Right kidney (tissue), 1 donor: Measurements from ENCODE around the gene APC2.
A peak's percentile ranks its signal among the peaks of the same experiment; 100 is the strongest.
"Not testable (repeated sequence)": the region's sequence is repeated elsewhere in the genome, so short reads cannot be mapped to it uniquely, and the experiment has no call there.

Source experiments
- DNase-seq: peaks from one replicate; pipeline ENCODE4 v3.0.0-alpha.2; 2016

Gene APC2

DNA sequence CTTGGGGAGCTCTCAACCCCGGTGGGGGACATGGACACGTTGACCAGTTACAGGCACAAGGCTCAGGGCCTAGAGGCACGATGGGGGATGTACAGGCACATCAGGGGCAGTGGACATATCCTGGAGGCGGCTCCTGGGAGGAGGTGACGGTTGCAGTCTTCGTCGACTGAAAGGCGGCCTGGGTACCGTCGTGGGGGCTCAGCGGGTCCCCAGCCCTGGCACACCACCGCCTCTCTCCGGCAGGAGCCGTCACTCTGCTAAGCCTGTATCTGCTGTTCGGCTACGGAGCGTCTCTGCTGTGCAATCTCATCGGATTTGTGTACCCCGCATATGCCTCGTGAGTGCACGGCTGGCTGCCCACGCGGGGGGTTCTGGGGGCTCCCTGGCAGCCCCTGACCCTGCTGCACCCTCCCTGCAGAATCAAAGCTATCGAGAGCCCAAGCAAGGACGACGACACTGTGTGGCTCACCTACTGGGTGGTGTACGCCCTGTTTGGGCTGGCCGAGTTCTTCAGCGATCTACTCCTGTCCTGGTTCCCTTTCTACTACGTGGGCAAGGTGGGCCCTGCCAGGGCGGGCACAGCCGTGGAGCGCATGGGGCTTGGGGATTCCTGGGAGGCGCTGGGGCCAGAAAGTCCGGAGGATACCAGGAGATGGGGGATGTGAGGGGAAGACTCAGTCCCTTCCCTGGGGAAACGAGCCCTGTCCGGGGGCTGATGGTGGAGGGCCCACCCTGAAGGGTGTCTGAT lies 45.3 kb downstream of the APC2 start:
- DNase-seq = no peak

DNA sequence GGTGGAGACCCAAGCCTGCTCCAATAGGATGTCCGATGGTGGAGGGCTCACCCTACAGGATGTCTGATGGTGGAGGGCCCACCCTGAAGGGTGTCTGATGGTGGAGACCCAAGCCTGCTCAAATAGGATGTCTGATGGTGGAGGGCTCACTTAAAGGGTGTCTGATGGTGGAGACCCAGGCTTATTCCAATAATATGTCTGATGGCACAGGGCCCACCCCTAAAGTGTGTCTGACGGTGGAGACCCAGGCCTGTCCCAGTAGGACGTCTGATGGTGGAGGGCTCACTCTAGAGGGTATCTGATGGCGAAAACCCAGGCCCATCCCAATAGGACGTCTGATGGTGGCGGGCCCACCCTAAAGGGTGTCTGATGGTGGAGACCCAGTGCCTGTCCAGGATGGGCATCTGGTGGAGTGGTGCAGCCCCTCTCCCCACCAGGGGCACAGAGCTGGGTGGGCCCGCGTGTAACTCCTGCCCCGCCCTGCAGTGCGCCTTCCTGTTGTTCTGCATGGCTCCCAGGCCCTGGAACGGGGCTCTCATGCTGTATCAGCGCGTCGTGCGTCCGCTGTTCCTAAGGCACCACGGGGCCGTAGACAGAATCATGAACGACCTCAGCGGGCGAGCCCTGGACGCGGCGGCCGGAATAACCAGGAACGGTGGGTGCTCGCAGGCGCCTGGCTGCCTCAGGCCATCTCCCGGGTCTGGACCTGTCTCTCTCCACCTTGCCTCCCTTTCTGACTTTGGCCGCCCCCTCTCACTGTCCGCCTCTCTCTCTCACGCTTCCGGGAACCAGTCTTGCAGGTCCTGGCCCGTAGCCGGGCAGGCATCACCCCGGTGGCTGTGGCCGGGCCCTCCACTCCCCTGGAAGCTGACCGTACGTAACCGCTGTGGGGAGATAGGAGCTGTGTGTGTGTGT lies 46.1 kb downstream of the APC2 start:
- DNase-seq = no peak

DNA sequence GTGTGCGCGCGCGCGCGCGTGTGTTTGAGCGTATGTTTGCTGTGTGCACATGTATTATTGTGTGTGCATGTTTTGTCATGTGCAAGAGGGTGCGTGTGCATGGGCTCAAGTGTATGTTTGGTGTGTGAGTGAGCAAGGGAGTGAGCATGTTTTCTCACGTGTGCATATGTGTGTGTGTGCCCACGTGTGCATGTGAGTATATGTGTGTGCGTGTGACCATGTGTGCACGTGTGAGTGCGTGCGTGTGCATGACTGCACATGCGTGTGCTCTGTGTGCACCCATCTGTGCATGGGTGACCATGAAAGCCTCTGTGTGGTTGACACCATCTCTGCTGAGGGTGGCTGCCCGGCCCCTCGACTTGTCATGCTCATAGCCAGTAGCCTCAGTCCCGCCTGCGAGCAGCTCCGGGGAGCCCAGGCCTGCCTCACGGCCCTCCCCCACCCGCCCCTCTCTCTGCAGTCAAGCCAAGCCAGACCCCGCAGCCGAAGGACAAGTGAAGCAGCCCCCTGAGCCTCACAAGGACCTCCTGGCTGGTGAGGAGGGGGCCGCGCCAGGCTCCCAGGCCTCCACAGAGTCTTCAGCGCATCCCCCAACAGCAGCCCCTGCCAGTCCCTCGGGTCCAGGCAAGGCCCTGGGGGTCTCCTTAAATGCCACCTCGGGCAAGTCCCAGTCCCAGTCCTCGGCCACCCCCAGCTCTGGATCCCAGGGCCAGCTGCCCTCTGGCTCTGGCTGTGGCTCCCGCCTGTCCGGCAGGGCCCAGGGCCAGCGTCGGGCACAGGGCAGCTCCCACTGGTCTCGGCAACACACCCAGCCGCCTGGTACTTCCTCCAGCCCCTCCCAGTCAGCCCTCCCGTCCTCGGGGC lies 47.0 kb downstream of the APC2 start:
- no peak for DNase-seq

GRCh38 chr19:1497578-1498235 lies 47.8 kb downstream of the APC2 start:
- no peak for DNase-seq

DNA sequence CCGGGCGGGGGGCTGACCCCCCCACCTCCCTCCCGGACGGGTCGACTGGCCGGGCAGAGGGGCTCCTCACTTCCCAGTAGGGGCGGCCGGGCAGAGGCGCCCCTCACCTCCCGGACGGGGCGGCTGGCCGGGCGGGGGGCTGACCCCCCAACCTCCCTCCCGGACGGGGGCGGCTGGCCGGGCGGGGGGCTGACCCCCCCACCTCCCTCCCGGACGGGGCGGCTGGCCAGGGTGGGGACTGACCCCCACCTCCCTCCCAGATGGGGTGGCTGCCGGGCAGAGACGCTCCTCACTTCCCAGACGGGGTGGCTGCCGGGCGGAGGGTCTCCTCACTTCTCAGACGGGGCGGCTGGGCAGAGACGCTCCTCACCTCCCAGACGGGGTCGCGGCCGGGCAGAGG lies 49.3 kb downstream of the APC2 start:
- DNase-seq = not testable (repeated sequence)

DNA sequence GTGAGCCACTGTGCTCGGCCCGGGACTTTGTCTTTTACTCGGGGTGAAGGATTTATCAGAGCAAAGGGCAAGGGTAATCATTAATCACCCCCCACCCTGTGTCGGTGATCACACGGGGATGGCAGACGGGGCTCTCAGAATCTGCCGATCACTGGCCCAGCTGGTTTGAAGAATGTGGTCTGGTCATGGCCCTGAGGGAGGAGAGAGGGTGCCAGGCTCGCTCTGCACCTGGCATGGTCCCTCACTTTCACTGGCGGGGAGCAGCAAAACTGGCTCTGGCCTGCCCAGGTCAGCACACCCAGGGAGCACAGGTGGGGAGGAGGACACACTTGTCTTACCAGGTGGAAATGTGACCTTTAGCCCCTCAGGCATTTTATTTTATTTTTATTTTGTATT lies 51.3 kb downstream of the APC2 start:
- DNase-seq = no peak

- no peak for DNase-seq
Observed at GRCh38 chr19:1502433-1503088, 52.6 kb downstream of the APC2 start.

- peak; percentile 59 for DNase-seq
Observed at GRCh38 chr19:1503089-1503924, 53.4 kb downstream of the APC2 start.

GRCh38 chr19:1503925-1504773 lies 54.2 kb downstream of the APC2 start:
- no peak for DNase-seq

DNA sequence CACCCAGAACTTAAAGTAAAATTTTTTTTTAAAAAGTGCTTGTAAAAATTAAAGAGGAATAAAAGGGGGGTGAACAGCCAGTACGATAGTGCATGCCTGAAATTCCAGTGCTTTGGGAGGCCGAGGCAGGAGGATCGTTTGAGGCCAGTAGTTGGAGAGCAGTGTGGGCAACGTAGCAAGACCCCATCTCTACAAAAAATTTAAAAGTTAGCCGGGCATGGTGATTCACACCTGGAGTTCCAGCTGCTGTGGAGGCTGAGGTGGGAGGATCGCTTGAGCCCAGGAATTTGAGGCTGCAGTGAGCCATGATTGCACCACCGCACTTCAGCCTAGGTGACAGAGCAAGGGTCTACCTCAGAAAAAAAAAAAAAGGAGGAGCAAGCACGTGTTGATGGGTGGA lies 55.1 kb downstream of the APC2 start:
- no peak for DNase-seq

DNA sequence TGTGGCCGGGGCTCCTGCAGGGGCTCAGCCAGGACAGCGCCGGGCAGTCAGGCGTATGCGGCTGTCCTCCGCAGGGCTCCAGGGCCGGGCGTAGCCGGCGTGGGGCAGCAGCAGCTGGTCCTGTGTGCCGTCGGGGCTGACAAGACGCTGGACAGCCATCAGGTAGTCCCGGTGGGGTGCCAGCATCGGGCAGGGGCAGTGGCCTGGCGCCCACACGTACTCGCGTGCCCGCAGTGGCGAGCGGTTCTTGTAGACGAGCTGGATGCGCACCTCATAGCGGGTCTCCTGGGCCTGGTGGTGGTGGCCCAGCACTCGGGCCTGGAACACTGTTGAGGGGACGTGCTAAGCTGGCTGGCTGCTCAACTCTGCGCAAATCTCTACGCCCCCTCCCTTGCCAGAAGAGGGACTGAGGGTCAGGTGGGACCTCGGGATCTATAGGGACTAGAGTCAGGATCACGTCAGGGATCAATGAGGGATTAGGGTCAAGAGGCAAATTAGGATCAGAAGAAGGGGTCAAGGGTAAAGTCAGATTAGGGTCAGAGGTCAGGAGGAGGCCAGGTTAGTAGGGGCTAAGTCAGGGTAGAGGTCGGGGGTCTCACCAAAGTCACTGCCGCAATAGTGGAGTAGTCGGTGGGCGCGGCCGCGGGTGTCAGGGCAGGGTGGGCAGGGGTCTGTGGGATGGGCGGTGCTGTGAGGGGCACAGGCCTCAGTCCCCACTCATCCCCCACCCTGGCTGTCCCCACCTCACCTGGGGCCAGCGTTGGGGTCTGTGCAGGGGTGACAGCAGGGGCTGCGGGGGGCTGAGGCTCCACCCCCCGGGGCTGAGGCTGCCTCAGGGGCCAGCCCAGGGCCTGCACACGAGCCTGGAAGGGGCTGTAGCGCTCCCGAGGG lies 56.3 kb downstream of the APC2 start:
- no peak for DNase-seq

GRCh38 chr19:1507192-1507660 lies 57.3 kb downstream of the APC2 start:
- DNase-seq = no peak

GRCh38 chr19:1507763-1508506 lies 58.0 kb downstream of the APC2 start:
- DNase-seq = peak; percentile 97

DNA sequence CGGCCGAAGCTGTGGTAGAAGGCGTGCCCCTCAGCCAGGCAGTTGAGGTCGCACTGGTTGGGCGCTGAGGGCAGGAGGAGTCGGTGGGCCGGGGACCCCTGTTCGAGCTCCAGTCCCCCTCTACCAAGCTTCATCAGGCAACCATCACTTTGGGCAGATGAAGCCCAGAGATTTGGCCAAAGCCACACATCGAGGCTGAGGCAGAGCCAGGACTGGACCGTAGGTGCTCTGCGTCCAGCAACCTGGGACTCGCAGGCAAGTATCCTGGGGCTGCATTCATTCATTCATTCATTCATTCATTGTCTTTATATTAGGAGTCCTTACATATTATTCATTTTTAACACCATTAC lies 58.6 kb downstream of the APC2 start:
- peak; percentile 55 for DNase-seq

DNA sequence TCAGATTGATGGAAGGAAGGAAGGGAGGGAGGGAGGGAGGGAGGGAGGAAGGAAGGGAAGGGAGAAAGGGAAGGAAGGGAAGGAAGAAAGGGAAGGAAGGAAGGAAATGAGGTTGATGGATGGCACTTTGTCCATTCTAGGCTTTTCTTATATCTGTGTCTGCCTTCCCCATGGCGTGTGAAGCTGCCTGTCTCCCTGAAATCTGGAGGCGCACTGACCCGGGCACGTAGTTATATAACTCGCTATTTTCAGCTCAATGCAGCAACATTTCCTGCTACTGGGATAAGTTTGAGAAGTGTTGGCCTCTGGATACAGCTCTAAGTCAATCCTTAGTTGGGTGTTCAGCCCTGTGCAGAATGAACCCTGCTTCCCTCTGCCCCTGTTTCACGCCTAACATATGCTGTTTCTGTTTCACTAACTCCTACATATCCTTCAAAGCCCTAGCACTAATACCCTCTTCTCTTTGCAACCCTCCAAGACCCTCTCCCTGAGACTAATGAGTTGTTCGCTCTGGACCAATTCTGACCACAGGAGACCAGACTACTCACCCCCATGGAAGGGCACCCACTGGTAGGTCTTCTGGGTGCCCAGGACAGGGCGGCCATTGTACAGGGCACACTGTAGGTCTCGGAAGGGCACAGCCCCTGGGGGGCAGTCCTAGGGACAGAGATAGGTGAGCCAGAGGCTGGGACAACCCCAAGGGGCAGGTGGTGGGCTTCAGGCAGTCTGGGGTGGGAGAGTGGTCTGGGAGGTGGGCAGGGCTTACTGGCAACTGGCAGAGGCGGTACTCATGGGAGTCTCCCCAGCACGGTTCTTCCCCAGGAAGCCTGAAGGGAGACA lies 59.9 kb downstream of the APC2 start:
- DNase-seq = no peak

DNA sequence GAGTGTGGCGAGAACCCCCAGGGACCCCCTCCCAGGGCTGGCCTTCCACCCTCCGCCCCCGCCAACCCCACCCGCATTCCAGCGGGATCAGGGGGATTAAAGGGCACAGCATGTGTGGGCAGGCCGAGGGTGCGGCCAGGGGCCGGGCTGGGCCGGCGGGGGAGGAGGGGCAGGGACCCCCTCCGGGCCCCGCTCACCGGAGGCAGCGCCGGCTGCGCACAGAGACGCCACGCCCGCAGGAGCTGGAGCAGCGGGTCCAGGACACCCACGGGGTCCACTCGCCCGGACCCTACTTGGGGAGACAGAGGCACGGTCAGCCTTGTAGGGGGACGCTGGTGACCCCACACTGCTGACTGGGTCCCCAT lies 60.5 kb downstream of the APC2 start:
- DNase-seq = no peak

GRCh38 chr19:1510807-1511206 lies 60.9 kb downstream of the APC2 start:
- DNase-seq = no peak
